ENCODE results near the gene NDOR1. TPM values are rescaled to one million over a fixed set of nuclear protein-coding genes. Genes with fewer than 3 reads are reported as not detected.

Gene NDOR1
- polyA plus RNA-seq, 1 experiment: 7.1 TPM

DNA sequence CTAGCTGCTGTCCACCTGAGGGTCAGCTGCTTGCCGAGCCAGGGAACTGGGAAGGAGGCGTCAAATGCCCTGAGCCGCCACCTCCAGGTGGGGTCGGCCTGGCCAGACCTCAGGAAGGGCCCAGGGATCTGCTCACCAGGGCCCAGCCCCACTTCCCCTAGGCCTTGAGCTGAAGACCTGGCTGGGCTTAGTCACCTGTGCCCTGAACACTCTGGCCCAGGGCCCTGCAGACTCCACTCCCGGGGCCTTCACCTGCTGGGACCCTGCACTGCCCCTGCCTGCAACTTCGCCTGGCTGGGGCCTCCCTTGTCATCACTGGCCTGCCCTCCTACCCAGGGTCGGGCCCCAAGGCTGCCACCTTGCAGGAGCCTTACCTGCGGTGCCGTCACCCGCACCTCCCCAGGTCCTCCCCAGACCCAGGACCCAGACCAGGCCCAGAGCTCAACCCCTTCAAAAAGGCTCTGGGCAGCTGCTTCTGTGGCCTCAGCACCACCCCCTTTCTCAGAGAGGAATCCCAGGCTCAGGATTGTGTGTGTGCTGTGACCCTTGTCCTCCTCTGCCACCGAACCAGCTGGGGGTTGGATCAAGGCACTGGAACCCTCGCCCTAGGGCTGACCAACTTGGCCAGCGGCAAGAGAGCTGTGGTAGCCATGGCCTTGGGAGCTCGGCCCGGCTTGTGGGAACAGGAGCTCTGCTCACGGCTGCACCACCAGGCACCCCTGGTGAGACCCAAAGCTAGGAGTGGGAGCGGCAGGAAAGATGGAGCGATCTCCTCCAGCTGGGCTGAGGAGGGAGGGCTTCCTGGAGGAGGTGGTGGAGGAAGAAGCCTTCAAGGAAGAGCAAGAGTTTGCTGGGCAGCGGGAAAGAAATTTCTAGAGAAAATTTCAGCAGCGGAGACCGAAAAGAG lies 48.5 kb downstream of the NDOR1 start:
- Histone ChIP-seq H3K36me3 (ENCODE audit: control insufficient read depth, insufficient read depth, low read length) (peaks cover 3% of the 10 kb centered on the region), H3K4me3 (ENCODE audit: low read depth, low read length) (peak overlapping the region; percentile 99), H3K27me3 (ENCODE audit: control insufficient read depth, insufficient read depth, low read length) (no peaks in the 10 kb centered on the region; the same call in 1 of the 2 replicates)
- TF ChIP-seq, protein P1, sequence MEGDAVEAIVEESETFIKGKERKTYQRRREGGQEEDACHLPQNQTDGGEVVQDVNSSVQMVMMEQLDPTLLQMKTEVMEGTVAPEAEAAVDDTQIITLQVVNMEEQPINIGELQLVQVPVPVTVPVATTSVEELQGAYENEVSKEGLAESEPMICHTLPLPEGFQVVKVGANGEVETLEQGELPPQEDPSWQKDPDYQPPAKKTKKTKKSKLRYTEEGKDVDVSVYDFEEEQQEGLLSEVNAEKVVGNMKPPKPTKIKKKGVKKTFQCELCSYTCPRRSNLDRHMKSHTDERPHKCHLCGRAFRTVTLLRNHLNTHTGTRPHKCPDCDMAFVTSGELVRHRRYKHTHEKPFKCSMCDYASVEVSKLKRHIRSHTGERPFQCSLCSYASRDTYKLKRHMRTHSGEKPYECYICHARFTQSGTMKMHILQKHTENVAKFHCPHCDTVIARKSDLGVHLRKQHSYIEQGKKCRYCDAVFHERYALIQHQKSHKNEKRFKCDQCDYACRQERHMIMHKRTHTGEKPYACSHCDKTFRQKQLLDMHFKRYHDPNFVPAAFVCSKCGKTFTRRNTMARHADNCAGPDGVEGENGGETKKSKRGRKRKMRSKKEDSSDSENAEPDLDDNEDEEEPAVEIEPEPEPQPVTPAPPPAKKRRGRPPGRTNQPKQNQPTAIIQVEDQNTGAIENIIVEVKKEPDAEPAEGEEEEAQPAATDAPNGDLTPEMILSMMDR (IDR thresholded peaks at IDR 0.05; ENCODE audit: insufficient read depth, low read depth, low read length): no peak
- ChIA-PET POLR2A (interaction anchor here (1.1 kb wide), 1 partner anchor 11 kb away, joined by 4 read pairs; no protein-coding TSS in a partner anchor), CTCF (interaction anchor here (0.6 to 1.9 kb wide), 11 partner anchors 10 to 225 kb away, joined by 3 to 10 read pairs (median 3); partner anchors contain the start of genes TOR4A and TUBB4B)
- DNase-seq (ENCODE audit: low read depth): no peak

DNA sequence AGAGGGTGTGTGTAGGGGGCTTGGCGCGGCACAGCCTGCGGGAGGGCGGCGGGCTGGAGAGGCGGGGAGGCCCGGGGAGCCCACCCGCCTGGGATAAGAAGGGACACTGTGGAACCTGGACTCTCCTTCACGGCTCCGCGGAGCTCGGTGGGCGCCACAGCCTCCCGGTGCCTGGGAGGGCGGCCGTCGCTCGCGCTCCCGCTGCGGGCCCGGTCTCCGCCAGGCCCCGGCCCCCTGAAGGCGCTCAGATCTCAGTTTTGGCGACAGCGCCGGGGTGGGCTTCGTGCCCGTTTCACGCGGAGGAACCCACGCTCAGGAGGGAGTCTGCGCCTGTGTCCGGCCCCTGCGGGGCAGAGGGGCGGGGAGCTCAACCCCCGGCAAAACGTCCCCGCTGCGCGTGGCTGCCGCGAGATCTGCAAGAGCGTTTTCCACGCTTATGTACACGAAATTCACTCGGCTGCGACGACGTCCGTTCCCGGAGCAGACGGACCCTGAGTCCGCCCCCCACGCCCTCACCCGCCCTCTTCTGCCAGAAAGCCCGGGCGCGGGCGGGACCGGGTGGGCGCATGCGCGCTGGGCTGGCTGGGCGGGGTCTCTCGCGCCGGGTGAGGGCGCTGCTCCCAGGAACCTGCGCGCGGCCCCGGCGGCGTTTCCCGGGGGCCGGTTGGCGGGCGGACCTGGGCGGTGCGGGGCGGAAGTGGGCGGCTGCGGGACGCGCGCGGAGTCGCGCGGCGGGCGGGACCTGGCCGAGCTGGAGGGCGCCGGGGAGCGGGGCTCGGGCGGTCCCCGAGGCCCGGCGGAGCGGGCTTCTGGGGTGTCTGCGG lies 49.3 kb downstream of the NDOR1 start, which contains the start of gene NELFB:
NELFB (plus strand) TSS at position 704 of the 824 bp plus-strand sequence.
- Histone ChIP-seq H3K27me3 (ENCODE audit: control insufficient read depth, insufficient read depth, low read length) (no peaks in the 10 kb centered on the region), H3K4me3 (ENCODE audit: low read depth, low read length) (peak within 1 kb of the TSS; percentile 99), H3K36me3 (ENCODE audit: control insufficient read depth, insufficient read depth, low read length) (peaks cover 5% of the 10 kb centered on the region)
- POLR2A ChIA-PET: interaction anchor here (0.8 to 1.1 kb wide), 2 partner anchors 11 to 12 kb away, joined by 3 to 4 read pairs; no protein-coding TSS in a partner anchor
- DNase-seq (ENCODE audit: low read depth): no peak
- CTCF ChIA-PET: interaction anchor here (0.6 to 1.9 kb wide), 7 partner anchors 12 to 178 kb away, joined by 3 to 10 read pairs (median 3); partner anchors contain the start of gene TOR4A
- TF ChIP-seq, protein P1 (IDR thresholded peaks at IDR 0.05; ENCODE audit: insufficient read depth, low read depth, low read length): no peak

DNA sequence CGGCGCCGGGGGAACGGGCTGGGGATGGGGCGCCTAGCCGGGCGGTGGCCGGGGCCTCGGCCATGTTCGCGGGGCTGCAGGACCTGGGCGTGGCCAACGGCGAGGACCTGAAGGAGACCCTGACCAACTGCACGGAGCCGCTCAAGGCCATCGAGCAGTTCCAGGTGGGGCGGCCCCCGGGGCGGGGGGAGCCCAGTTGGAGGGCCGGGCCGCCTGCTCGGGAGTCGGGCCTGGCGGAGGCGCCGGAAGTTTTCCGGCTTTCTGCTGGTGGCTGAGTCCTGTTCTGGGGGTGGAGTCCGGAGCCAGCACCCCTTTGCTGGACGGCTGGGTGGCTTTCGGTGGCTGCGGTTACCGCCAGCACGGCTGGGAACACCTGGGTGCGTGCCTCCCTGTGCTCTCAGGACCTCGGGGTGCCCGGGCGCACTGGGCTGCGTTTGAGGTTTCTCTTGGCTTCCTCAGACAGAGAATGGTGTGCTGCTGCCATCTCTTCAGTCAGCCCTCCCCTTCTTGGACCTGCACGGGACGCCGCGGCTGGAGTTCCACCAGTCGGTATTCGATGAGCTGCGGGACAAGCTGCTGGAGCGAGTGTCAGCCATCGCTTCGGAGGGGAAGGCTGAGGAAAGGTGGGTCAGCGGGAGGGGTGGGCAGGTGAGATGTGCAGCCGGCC lies 50.1 kb downstream of the NDOR1 start:
- H3K36me3 ChIP-seq (ENCODE audit: control insufficient read depth, insufficient read depth, low read length): peaks cover 5% of the 10 kb centered on the region
- DNase-seq (ENCODE audit: low read depth): no peak
- no peaks in the 10 kb centered on the region for H3K27me3 ChIP-seq (ENCODE audit: control insufficient read depth, insufficient read depth, low read length)
- H3K4me3 ChIP-seq (ENCODE audit: low read depth, low read length): peak overlapping the region; percentile 99
- POLR2A ChIA-PET: interaction anchor here (0.6 to 0.8 kb wide), 2 partner anchors 11 to 29 kb away, joined by 3 read pairs; no protein-coding TSS in a partner anchor
- TF ChIP-seq, protein P1 (IDR thresholded peaks at IDR 0.05; ENCODE audit: insufficient read depth, low read depth, low read length): no peak
- CTCF ChIA-PET: interaction anchor here (0.7 to 1.7 kb wide), 2 partner anchors 13 to 22 kb away, joined by 3 to 4 read pairs; partner anchors contain the start of gene TOR4A

DNA sequence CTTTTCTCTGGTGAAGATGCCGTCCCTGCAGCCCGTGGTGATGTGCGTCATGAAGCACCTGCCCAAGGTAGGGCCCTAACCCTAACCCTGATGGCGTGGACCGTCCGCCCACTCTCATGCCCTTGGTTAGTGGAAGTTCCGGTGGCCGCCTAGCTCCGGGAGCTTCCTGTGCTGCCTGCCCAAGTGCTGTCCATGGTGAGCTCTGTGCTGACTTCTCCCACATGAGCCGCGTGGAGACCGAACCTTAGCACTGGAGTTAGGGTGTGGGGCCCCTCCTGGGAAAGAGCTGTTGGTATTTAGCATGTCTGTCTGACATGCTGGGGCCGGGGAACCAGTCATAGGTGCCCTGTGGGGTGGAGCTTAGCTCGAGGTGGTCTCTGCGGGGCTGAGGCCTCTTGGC lies 50.9 kb downstream of the NDOR1 start:
- H3K4me3 ChIP-seq (ENCODE audit: low read depth, low read length): peak overlapping the region; percentile 99
- no peak for DNase-seq (ENCODE audit: low read depth)
- CTCF ChIA-PET: interaction anchor here (1.1 kb wide), 1 partner anchor 19 kb away, joined by 5 read pairs; no protein-coding TSS in a partner anchor
- POLR2A ChIA-PET: interaction anchor here (0.6 kb wide), 1 partner anchor 30 kb away, joined by 3 read pairs; no protein-coding TSS in a partner anchor
- TF ChIP-seq, protein P1 (IDR thresholded peaks at IDR 0.05; ENCODE audit: insufficient read depth, low read depth, low read length): no peak
- no peaks in the 10 kb centered on the region for H3K27me3 ChIP-seq (ENCODE audit: control insufficient read depth, insufficient read depth, low read length)
- H3K36me3 ChIP-seq (ENCODE audit: control insufficient read depth, insufficient read depth, low read length): peaks cover 5% of the 10 kb centered on the region
